Activated CD4-positive, alpha-beta T cell treated with anti-CD3 and anti-CD28 coated beads for 48 hours (primary cell): ENCODE results near the gene ETV3L.

Source experiments
- DNase-seq: peaks from one replicate; pipeline ENCODE4 v3.0.0-alpha.2; 2020

Gene ETV3L

DNA sequence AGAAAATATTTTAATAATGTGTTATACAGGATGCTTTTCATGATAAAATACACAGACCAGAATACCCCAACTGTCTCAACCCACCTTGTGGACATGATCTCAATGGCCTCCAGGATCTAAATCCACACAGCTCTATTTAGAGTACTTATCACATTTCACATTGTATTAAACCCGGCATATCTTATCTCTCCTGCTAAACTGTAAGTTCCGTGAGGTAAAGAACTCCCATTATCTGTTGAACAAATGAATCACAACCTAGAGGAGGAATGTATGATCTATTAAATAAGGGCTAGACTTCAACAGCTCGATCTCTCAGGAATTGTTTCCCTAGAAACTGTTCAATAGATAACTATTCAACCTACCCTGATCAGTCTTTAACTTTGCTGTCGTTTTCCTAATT, 31.7 kb upstream of the ETV3L start:
- no peak for DNase-seq

DNA sequence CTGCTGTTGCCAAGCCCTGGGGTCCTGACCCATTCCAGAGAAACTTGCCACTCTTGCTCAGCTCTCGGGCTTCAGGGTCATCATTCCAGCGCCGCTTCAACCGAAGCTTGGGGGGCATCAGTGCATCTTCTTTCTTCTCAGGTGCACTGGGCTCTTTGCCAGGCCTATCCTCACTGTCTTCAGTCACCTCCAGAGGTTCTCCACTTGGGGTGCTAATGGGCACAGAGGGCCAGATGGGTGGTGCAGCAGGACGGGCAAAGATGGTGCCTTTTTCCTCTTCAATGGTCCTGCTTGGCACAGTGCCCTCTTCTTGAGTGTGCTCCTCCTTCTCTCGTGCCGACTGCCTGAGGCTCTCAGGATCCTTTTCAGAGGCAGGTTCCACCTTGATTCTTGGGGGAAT, 25.2 kb upstream of the ETV3L start:
- DNase-seq, result no peak

DNA sequence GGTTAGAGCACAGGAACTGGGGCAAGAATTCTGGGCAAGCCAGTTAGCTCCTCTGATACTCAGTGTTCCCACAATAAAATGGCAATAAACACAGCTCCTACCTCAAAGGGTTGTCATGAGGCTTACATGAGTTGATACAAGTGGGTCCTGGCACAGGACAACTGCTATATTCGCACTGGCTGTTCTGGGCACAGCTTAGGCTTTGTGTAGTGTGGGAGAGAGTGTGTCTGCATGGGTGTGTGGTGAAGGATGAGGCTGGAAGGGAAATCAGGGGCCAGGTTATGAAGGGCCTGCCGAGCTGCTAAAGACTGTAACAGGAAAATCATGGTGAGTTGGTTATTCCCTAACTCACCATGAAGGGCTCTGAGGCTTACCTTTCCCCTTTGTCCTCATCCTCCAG, 19.8 kb upstream of the ETV3L start:
- no peak for DNase-seq

DNA sequence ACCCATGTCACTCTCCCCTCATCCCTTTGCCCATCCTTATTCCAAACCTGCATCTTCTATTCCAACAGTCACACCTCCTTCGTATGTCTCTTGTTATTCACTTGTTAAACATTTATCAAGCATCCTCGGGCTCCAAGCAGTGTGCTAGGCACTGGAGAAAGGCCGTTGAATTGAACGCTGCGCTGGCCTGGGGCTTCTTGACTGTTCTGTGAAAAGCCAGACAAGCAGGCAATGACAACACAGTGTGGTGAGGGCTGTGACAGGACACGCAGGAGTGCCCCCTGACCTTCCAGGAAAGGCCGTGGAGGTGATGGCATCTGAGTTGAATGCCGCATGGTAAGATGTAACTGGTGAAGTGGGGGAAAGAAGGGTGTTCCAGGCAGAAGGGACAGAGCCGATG, 19.4 kb upstream of the ETV3L start:
- no peak for DNase-seq

DNA sequence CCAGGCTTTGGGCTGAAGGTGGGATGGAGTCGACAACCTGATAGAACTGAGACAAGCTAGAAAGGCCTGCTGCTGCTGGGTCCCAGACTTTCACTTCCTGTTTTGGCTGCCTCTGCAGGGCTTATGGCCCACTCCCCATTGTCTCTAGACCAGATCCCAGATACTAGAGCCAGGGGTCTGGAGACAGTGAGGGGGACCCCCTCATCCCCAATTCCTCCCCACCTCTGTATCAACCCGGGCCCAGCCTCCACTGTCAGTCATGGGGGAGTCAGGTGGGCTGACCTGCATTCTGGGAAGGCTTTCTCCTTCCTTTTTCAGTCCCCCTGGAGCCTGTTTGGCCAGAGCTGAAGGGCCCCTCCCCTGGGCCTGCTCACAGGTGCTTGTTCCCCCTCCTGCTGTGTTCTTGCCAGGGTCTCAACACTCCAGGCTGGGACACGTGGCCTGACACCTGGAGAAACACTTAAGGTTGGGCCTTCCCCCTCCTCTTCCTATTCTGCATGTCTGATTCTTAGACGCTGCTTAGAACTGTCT, 18.0 kb upstream of the ETV3L start:
- no peak for DNase-seq

DNA sequence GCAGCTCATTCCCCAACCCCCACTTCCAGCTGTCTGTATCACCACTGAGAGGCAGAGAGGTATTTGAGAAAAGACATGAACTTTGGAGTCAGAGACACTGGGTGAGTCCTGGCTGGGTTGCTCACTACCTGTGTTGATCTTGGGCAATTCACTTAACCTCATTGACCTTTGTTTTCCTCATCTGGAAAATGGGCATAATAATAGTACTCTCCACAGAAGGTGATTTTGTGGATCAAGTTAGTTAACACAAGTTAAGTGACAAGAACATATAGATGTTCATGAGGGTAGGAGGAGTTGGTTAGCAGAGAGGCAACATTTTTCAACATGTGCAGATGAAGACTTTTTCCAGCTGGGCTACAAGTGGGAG, 17.1 kb upstream of the ETV3L start:
- no peak for DNase-seq

DNA sequence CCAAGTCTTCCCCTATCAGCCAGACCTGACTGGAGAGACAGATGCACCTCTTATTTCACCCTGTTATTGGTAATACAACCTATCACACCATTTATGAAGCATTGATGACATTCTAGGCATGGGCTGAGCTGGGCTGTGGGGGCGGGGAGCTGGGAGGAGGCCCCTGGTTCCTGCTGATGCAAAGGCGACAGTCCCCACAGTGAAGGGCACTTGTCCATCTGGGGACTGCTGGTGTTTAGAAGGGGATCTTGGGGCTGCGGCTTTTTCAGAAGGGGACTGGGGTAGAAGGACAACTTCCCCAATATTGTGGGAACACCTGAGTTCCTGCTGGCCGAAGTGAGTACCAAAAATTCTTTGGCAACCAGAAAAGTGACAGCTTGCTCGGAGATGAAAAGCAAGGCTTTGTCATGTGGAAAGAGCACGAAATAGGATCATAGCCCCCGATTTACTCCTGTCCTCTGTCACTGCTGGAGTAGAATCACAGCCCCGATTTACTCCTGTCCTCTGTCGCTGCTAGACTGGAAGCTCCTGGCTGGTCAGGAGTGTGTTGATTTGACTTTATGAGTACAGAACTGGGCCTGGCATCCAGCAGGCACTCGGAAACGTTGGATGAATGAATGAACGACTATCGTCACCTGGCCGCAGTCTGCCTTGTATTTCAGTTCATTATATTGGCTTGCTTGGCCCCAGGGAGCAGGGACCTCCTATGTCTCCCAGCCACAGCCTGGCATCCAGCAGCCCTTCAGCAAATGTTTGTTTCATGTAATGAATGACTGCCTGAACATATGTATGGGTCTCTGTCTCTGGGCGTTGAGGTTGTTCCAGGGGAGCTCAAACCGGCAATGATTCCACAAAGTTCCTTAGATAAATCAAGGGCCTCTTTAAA, 16.5 kb upstream of the ETV3L start:
- no peak for DNase-seq

DNA sequence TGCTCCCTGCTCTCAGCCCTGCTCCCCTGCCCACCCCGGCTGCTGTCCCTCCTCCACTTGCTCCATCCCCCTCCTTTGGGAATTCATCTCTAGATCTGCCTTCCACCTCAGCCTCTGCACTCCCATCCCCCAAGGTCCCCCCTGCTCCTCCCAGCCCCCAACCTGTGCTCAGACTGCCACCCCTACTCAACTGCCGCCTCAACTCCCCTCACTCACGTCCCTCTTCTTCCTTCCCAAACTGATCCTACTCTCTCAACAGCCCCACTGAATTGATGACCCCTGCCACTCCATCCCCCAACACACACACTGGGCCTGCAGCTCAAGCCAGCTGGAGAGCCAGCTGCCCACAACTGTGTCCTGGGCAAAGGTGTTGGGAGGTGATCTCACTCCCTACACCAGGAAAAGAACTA, 15.8 kb upstream of the ETV3L start:
- DNase-seq, result no peak

DNA sequence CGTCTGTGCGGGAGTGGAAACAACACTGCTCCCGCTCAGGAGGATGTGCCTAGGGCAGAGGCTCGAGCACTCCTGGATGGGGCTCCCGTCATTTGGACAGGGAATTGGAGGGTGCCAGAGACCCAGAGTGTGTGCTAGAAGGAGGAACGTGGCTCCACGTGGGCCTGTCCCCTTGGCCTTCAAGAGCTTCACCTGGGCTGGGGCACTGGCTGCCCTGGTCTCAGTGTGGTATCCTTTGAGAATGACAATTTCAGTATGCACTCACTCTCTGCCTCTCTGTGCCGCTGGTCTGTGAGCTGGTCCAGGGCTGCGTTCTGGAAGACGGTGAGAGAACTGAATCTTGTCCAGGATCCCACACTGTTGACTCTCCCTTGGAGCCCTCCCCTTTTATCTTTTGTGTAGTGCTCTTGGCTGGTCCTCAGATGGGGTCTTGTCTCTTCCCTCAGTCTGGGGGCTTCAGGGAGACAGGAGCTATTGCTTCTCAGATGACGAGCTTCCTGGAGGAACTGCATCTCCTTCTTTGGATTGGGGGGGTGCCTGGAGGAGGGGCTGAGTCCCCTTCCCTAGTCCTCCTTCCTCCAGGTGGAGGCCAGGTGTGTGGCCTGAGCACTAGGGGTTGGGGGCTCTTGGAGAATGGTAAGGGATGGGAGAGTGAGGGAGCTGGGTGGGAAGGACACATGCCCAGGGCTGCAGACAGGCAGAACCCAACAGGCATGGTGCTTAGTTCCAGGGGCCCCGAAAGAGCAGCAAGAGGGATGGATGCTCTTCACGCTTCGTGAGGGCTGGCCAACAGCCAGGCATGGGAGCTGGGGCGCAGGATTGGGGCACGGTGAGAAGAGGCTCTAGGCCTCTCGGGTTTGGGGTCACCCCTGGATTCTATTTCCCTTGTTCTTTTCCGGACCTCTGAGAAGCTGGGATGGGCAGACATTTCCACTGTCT, 14.8 kb upstream of the ETV3L start:
- DNase-seq, result no peak

DNA sequence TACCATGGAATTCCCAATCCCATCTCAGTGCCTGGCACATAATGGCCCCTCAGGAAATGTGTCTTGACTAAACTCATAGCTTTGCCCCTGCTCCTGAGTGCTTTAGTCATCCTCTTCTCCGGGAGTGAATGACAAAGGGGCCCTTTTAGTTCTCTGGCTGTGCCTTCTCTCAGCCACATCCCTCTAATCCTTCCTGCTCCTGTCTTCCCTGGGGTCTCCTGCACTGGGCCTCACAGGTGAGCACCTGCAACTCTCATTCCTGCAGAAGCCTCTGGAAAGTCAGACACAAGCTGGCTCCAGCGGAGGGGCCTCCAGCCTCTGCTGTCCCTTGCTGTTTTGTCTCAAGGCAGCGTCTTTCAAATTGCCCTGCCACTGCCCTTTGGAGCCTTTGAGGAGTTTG, 14.0 kb upstream of the ETV3L start:
- DNase-seq, result no peak

DNA sequence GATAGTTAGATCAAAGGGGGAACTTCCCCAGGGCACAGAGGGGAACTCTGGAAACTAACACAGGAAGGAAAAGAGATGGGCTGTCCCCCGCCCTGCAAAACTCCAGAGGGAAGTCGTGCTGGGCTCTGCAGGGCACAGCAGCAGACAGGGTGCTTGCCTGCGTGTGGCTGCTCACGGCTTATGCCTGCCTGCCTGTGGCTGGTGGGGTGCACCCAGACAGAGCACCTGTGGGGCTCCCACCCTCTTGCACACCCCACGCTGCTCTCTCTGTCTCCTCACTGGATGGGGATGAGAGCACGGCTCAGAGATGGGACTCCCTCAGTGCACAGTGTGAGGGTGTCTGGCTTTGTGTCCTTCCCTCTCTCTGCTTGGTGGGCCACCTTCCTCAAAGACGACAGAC, 13.5 kb upstream of the ETV3L start:
- no peak for DNase-seq

DNA sequence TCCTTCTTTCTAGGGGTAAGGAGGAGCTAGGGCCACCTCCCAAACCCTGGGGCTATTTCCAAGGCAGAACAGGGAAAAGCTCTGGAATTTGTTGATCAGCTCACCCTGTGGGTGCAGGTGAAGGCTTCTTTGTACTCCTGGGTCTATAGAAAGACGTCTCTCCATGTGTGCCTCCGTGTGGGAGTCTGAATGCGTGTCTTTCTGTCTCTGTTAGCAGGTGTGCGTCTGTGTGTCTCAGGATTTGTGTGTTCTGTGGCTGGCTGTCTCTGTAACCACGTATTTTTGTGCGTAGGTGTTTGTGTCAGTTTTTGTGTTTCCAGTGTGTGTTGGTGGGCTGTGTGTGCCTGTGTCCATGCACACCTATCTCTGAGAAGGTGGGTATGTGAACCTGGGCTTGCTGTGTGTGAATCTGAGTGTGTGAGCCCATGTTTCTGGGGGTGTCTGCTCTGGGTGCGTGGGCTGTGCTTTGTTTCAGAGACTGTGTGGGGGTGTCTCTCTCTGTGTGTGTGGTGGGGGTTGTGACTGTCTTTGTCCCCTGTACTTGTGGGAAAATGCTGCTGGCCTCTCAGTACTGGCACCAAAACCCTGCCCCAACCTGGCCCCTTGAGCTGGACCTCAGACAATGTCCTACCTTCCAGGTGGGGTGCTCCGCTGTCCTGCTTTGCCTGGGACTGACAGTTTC, 12.7 kb upstream of the ETV3L start:
- DNase-seq, result no peak

DNA sequence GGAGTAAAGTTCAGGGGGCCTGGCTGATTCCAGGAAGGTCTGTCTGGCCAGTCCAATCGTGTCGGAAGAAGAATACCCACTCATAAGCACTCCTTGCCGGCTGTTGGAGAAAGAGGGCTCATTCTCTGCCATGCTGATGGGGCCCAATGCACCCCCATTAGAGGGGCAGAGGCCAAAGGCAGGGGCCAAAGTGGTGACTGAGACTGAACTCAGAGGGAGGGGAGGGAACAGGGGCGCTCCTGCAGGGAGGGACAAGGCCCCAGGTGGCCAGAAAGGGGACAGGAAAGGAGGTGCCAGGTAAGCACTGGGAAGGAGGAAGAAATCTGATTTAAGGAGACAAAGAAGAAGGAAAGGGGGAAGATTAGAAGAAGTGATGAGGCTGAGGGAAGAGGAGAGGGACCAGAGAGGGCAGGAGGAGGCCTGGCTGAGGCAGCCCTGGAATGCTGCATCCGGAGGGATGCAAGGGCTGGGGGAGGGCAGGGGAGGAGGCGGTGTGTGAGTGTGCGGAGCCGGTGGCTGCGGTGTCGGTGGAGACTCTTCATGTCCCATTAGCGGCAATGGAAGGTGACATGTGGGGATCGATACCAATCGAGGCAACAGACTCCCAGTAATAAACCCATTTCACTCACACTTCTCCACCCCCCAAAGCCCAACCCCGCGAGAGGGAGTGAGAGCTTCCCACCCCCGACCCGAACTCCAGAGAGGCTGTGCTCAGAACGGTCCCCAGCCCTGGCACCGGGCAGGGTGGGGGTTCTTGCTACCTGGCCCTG, 12.0 kb upstream of the ETV3L start:
- no peak for DNase-seq

DNA sequence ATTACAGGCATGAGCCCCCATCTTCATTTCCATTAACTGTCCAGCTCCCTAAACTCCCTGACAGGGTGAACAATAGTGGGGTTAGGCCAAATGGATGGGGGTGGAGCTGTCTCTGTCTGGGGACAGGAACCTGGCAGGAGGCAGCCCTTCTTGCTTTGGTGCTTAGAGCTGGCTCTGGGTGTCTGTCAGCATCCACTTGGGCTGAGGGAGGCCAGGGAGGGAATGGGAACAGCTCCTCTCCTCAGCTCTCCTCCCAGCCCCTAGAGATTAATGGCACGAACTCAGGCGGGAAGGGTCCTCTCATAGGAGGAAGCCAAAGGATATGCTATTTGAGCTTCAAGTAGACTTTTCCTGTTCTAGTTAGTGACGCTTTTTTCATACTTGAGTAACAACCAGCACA, 11.1 kb upstream of the ETV3L start:
- DNase-seq, result no peak

DNA sequence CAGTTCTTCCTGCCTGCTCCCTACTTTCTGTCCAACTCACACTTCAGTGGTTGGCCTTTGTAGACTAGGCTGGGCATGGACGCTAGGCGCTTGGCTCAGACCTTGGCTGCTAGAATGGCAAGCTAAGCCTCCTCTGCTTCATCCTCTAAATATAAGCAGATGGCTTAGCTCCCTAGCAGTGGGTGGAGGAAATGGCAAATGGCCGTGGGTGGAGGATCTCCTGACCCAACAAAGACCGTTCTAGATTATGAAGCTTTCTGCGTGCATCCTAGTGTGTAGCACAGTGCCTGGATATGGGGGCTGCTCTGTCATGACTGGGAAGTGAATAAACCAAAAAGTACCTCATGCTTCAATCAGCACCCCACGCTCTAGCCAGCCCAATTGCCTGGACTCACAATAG, 10.4 kb upstream of the ETV3L start:
- no peak for DNase-seq

DNA sequence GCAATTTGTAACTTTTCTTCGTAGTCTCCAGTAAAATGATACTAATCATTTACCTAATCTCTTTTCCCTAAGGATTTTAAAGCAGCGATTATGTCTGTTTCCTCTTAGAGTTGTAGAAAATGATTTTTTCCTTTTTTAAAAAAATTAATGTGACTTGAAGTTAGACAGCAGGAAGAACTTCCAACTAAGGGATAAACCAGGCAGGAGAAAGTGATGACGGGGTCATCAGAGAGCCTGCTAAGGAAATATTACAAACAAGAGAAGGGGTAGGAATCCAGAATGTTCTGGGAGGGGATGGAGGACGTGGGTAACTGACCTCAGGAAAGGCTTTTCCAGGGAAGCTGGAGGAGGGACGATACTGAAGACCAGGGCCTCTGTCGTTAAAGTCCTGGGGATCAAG, 8.8 kb upstream of the ETV3L start:
- no peak for DNase-seq

DNA sequence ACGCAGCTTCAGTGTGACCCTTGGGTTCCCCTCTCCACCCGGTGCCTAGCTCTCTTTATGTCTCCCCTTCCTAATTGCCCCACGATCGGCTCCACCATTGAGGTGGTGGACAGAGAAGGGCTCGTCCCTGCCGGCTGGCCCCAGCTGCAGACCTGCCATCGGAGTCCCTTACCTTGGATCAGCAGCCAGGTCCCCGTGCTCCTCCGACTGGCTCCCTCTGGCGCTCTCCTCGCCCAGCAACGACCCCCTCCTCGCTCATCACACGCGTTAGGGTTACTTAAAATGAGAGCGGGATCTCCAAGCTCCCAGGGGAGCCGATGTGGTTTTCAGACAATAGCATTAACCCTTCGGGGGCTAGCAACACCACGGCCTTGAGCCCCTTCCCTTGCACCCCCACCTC, 8.1 kb upstream of the ETV3L start:
- DNase-seq, result no peak

DNA sequence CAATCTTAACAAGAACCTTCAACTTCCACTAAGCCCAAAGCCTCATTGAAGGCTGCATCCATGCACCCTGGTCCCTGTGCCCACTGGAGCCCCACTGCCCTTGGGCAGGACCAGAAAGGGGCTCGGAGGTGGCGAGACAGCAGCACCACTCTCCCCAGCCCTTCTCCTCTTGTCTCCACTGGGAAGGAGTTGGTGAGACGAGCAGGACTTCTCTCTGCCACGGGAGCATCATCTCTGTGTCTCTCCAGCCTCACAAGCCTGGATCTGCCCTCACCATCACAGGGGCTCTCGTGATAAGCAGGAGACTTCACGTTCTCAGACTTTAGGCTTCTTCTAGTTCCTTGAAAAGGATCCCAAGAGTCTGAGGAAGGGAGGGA, 7.2 kb upstream of the ETV3L start:
- no peak for DNase-seq

DNA sequence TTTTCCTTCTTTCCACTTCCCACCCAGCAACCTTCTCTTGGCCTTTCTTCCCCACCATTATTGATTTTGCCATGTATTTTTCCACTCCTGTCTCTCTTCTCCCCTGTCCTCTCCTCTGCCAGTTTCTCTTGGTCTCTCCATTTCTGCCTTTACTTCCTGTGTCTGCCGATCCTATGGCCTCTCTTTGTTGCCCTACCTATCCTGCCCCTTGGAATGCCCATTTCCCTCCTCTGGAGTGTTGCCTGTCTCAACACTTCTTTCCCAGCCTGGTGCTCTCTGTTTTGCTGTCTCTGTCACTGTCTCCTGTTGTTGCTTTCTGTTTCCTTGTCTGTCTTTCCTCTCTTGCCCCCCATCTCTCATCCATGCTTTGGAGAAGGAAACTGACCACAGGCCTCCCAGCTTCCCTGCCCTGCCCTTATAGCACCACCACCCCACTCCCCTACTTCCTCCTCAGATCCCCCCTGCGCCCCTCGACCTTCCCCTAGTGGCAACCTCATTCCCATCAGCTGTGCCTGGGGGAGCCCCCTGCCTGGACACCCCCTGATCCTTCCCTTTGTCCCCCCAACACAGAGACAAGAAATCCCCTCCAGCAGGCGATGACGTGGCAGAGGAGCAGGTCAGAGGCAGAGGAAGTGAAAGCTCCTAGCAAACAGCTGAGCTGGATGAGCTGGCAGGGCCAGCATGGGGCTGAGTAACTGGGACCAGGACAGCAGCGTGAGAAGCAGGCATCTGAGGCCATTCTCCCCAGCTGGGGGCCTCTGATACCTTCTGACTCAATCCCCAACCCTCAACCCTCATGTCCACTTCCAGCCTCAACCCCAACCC, 6.6 kb upstream of the ETV3L start:
- peak; percentile 45 for DNase-seq

DNA sequence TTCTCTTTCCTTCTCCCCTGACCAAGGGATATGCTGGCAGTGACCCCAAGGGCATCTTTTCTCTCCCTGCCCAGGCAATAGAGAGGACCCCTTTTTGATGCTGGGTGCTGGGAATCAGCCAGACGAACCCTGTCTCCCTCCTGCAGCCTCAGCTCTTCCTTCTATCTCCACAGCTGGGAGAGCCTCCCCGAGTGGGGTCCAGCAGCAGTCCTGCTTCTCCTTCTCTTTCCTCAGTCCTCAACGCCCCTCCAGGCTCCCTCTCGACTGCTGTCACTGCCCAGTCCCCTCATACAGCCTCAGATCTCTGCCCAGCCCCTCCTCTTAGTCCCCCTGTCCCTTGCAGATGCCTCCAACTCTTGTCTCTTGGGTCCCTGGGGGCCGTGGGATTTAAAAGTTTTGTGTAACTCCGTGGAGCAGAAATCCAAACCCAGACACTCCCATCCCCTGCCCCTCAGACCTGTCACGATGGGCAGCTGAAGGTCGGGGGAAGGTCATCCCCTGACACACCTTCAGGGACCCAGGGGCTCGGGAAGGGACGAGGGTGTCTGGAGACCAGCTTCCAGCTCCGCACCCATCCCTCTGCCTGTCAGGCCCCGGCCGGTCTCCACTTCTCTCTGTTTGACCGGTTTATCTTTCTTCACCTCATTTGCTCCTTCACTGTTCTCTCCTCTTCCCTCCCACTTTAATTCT, 5.8 kb upstream of the ETV3L start:
- no peak for DNase-seq
